Peyer's patch (tissue), 4 donors: Measurements from ENCODE around the gene NBEAL2. TPM values are rescaled to one million over a fixed set of nuclear protein-coding genes. Genes with fewer than 3 reads are reported as not detected.

Experiments
- DNase-seq, 3 donors: peaks; one replicate each; pipeline ENCODE4 v3.0.0-alpha.2; 2017 to 2019
- H3K27ac ChIP-seq, 4 donors: fragments of 200-600 bp; sonication (generic); one replicate each; pipeline ENCODE4 v1.5.1; 2016 to 2019
- H3K27me3 ChIP-seq, 2 donors: fragments of 200-600 bp; sonication (generic); one replicate each; pipeline ENCODE4 v1.5.1; 2019
- H3K36me3 ChIP-seq, 3 donors: fragments of 200-600 bp; sonication (generic); one replicate each; pipeline ENCODE4 v1.5.1; 2016 to 2019
- H3K4me1 ChIP-seq, 4 donors: fragments of 200-600 bp; sonication (generic); one replicate each; pipeline ENCODE4 v1.5.1; 2016 to 2019
- H3K4me3 ChIP-seq, 4 donors: fragments of 200-600 bp; sonication (generic); 1 replicate in 3 of 4; 2 replicates in 1 of 4; pipeline ENCODE4 v1.5.1; 2016 to 2019; ENCODE audit warnings: mild to moderate bottlenecking in 1 of 4
- H3K9me3 ChIP-seq, 4 donors: fragments of 200-600 bp; sonication (generic); one replicate each; pipeline ENCODE4 v1.5.1; 2016 to 2019; ENCODE audit warnings: mild to moderate bottlenecking in 1 of 4
- CTCF ChIP-seq, 6 experiments: fragments of 450-650 bp in 4 of 6; fragments of 200-600 bp in 2 of 6; sonication (generic) in 1 of 6; IDR thresholded peaks; one replicate each; pipeline ENCODE4 v1.5.1; 2017 to 2019; ENCODE audit warnings: antibody characterized with exemption in 6 of 6, mild to moderate bottlenecking in 3 of 6, moderate library complexity in 1 of 6
- POLR2A ChIP-seq, 2 donors: fragments of 450-650 bp; IDR thresholded peaks; one replicate each; pipeline ENCODE4 v1.5.1; 2017; ENCODE audit warnings: antibody characterized with exemption in 2 of 2, mild to moderate bottlenecking in 2 of 2, moderate library complexity in 2 of 2
- small RNA-seq, 2 donors: library from RNA; depleted of rRNA; stranded (forward); fragments of <200 nt; gene quantifications; one replicate each; pipeline ENCODE3, GENCODE V24; 2016
- total RNA-seq, 4 donors: library from RNA; depleted of rRNA; stranded (reverse); fragments of >200 nt; gene quantifications; one replicate each; pipeline ENCODE4 v1.1.0, GENCODE V29; 2016

Gene NBEAL2
- total RNA-seq, 4 donors from 2014 or later: 111 to 304 (median 229) TPM

DNA sequence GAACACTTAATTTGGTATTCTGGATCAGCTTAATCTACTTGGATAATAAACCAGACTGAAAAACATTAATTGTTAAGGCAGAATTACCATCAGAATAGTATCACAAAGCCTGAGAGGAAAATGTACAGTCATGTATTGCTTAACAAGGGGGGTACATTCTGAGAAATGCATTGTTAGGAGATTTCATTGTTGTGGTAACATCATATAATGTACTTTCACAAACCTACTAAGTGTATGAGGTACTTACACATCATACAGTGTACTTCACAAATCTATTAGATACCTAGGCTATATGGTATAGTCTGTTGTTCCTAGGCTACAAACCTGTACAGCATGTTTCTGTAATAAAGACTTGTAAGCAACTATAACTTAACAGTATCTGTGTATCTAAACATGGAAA is 68.2 kb downstream of the NBEAL2 start:
- H3K9me3 ChIP-seq: no peaks in the 10 kb centered on the region
- H3K27me3 ChIP-seq: no peaks in the 10 kb centered on the region
- H3K4me1 ChIP-seq: no peaks in the 10 kb centered on the region
- H3K36me3 ChIP-seq: peaks cover 0 to 30% (median 0%) of the 10 kb centered on the region in 3 donors
- no peak overlapping the region for H3K4me3 ChIP-seq
- no peak overlapping the region for H3K27ac ChIP-seq
- DNase-seq: no peak
- TF ChIP-seq POLR2A (IDR thresholded peaks at IDR 0.05): no peak
- TF ChIP-seq CTCF (IDR thresholded peaks at IDR 0.05): no peak

GRCh38 chr3:47054412-47054811 is 74.9 kb downstream of the NBEAL2 start:
- no peak for TF ChIP-seq POLR2A (IDR thresholded peaks at IDR 0.05)
- TF ChIP-seq CTCF (IDR thresholded peaks at IDR 0.05): no peak
- Histone ChIP-seq H3K9me3 (no peaks in the 10 kb centered on the region), H3K36me3 (peaks cover 0 to 29% (median 0%) of the 10 kb centered on the region in 3 donors), H3K27me3 (no peaks in the 10 kb centered on the region), H3K27ac (no peak overlapping the region), H3K4me3 (no peak overlapping the region), H3K4me1 (no peaks in the 10 kb centered on the region)
- DNase-seq: no peak

- no peak for DNase-seq
- Histone ChIP-seq H3K27ac (peak overlapping the region in 1 of 4 donors; percentile 43), H3K36me3 (peaks cover 0 to 48% (median 0%) of the 10 kb centered on the region in 3 donors), H3K4me1 (no peaks in the 10 kb centered on the region), H3K4me3 (no peak overlapping the region), H3K27me3 (no peaks in the 10 kb centered on the region), H3K9me3 (no peaks in the 10 kb centered on the region)
- TF ChIP-seq POLR2A (IDR thresholded peaks at IDR 0.05) (no peak), CTCF (IDR thresholded peaks at IDR 0.05) (no peak)
Observed at GRCh38 chr3:47056705-47057104, 77.2 kb downstream of the NBEAL2 start.

DNA sequence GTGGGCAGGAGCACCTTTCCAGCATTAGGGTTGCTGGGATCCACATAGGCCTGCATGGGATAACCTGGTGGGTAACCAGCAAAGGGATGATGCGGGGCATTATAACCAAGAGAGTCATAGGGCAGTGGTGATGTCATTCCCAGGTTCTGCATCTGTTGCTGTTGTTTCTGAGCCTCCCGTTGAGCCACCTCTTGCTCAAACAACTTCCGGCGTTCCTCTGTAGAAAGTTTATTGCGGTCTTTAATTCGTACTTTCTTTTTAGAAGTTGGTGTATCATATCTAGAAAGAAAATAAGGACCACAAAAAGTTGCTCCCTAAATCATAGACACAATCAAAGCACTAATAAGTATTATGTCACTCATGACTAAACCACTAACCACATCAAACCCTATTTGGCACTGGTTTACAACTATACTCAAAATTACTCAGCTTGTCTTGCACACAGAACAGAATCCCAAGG is 77.8 kb downstream of the NBEAL2 start:
- no peak for TF ChIP-seq POLR2A (IDR thresholded peaks at IDR 0.05)
- no peak for TF ChIP-seq CTCF (IDR thresholded peaks at IDR 0.05)
- Histone ChIP-seq H3K27me3 (no peaks in the 10 kb centered on the region), H3K4me1 (no peaks in the 10 kb centered on the region), H3K9me3 (no peaks in the 10 kb centered on the region), H3K4me3 (no peak overlapping the region), H3K27ac (peak overlapping the region in 1 of 4 donors; percentile 43), H3K36me3 (peaks cover 0 to 54% (median 0%) of the 10 kb centered on the region in 3 donors)
- DNase-seq: no peak

Small RNA genes lying within 50 kb of the gene (small RNA-seq; reads per million reads assigned to genes)
- gene MRPL57P3: 0 reads per million in 2 donors

Other genes starting within 250 kb of the NBEAL2 start
- gene MYL3, start 116.2 kb upstream of the NBEAL2 start, total RNA-seq: 10 to 100 TPM in 1 of 4 donors, 1 to 10 TPM in 1, not detected in 2; 1.5 to 17.3 TPM
- 10 to 100 TPM in 1 of 4 donors, 1 to 10 TPM in 3; 2.4 to 12.4 (median 5.7) TPM for gene PTH1R, start 101.9 kb upstream of the NBEAL2 start, total RNA-seq
- gene CCDC12, start 2.9 kb upstream of the NBEAL2 start, total RNA-seq: 10 to 100 TPM; 41.7 to 90.0 (median 59.2) TPM
- gene SETD2, start 184.4 kb downstream of the NBEAL2 start, total RNA-seq: 100 to 1,000 TPM in 1 of 4 donors, 10 to 100 TPM in 3; 75.8 to 173 (median 82.2) TPM